GM19043 (cell line): ENCODE measurements around the gene C16orf78.

ENCODE experiments used
- ATAC-seq: cut with Tn5 transposase; IDR thresholded peaks from one replicate; pipeline ENCODE4 v1.9.1; 2021; ENCODE audit warnings: low read depth; ENCODE audit not compliant: unreplicated experiment

Gene C16orf78

GRCh38 chr16:49427771-49428170 is 54.2 kb downstream of the C16orf78 start:
- ATAC-seq, result no peak

DNA sequence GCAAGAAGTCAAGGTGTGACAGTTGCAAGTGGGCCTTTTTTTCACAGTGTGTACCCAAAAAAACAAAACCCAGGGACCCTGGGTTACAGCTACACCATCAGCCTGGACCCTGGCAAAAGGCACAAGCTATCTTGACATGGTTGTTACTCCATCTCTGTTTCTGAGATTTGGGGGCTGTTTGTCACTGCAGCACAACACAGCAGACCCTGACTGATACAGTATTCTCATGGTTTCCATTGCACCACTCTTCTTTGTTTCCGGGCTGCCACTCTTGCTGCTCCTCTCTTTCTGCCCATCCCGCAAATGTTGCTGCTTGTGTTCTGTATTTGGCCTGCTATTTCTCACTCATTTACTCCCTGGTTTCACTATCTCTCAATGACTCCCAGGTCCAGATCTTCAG is 55.2 kb downstream of the C16orf78 start:
- ATAC-seq, result no peak

- ATAC-seq, result no peak
Observed at GRCh38 chr16:49431040-49431439, 57.4 kb downstream of the C16orf78 start.

- ATAC-seq, result no peak
Observed at GRCh38 chr16:49431591-49432290, 58.1 kb downstream of the C16orf78 start.

GRCh38 chr16:49434733-49435132 is 61.1 kb downstream of the C16orf78 start:
- no peak for ATAC-seq

DNA sequence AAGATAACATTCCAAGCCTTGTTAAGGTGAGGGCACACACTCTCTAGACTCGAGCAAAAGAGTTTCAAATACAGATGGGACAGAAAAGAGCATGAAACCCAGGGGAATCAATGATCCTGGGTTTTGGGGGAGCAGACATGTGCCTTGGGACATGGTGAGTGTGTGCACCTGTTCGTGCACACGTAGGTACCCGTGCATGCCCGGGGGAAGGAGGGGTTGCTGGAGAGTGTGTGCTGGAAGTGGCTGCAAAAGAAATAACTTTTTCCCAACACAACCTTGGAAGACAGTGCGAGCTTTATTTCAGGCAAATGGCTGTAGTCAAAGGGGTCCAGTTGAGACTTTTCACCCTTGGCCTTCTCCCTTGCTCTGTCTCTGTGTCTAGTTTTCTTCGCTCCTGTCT is 62.6 kb downstream of the C16orf78 start:
- no peak for ATAC-seq

DNA sequence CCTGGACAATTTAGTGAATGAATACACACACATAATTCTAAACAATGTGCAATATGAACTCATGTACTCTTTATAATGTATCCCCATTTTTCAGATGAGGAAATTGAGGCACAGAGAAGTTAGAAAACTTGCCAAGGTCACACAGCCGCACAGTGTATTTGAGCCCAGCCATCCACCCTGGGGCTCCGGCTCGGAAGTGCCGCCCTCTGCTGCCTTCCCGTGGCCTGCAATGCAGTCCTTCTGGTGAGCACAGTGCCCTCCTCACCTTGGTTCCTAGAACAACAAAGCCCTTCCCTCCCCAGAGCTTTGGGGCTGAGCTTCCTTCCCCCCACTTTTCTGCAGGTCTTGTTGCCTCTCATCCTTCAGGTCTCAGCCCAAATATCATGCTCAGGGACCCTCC is 63.7 kb downstream of the C16orf78 start:
- no peak for ATAC-seq

GRCh38 chr16:49439050-49439449 is 65.4 kb downstream of the C16orf78 start:
- ATAC-seq, result no peak

GRCh38 chr16:49439676-49440075 is 66.1 kb downstream of the C16orf78 start:
- ATAC-seq, result no peak

DNA sequence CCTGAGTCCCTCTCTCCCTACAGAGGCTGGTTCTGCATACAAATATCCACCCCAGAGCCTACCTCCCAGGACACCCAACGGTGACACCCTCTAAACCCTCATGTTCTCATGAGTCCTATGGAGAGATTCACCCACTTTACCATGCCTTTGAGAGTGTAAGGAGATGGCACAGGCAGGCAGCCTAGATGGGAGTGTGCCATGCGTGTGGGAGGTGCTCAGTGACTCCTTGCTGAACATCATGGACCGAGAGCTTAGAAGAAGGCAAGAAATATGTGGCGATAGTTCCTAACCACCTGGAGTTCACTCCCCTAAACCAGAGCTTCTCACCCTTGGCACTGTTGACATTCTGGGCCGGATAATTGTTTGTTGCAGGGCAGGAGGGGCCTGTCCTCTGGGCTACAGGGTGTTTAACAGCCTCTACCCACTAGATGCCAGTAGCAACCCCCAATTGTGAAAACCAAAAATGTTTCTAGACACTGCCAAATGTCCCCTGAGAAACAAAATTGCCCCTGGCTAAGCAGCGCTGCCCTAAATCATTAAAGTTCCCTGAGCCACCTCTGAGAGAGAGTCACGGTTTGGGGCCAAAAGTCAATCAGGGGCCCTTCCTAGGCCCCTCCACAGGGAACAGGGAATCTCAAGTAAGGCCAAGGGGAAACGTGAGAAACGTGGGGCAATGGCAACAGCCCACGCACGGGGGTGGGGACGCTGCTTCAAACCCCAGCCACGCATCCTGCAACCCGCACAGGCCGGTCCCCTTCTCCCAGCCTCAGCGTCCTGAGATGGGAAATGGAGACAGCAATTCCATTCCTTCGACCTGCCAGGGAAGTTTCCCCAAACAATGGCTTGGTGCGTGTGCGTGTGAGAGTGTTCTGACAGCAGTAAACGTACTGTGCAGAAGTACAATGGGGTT is 66.8 kb downstream of the C16orf78 start:
- no peak for ATAC-seq

DNA sequence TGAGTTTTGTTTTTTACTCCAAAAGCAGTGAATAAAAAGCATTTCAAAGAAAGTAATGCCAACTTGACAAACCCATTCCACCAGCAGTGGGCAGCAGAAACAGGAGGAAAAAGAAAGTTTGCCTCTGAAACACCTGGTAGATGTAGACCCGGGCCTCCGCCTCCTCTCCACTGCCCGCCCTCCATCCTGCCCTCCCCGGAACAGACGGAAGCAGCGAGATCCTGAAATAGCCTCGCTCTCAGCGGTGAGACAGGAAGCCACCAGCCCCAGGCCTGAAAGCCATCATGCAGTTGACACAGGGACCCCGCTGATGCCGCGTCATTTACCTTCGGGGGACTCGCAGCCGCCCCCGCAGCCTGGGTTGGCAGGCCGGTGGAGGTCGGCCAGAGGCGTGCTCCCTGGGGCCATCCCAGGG is 67.8 kb downstream of the C16orf78 start:
- ATAC-seq, result peak; percentile 99

DNA sequence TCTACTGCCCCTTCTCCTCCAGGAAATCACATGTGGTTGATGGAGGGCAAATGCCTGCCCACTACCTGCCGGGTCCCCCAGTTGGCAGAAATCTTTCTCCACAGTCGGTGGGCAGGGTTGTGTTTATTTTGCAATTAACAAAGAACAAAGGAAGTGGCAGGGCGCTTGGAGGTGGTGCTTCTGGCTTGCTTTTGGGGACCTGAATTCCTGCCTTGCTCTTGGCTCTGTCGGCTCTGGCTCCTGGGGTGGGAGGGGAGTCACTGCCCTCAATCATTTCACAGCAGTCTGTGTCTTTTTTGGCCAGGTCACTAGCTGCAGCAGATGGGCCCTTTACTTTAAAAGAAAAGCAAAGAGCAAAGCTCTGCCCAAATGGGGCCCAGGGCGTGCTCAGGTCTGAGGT is 69.2 kb downstream of the C16orf78 start:
- no peak for ATAC-seq

- ATAC-seq, result no peak
Observed at GRCh38 chr16:49443576-49443975, 70.0 kb downstream of the C16orf78 start.

- no peak for ATAC-seq
Observed at GRCh38 chr16:49446805-49447204, 73.2 kb downstream of the C16orf78 start.
